Measurements from ENCODE around the gene VRK1.

DNA sequence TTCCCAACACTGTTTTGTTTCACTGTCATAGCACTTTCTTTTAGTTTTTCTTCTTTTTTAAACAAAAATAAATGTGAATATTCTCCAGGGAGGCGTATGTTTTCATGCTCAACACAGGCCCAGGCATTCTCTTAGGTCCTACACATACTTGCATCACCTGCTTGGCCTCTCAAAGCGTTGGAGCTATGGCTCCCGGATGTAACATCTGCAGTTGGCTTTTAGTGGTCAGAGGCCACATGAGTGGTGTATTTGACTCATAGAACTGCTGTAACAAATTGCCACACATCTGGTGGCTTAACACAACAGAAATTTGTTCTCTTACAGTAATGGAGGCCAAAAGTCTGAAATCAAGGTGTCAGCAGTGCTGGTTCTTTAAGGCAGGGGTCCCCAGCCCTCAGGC is 44.6 kb upstream of the VRK1 start:
- TF ChIP-seq POLR2A (IDR thresholded peaks at IDR 0.05) (no peak), EP300 (IDR thresholded peaks at IDR 0.05; ENCODE audit: low read depth) (no peak)

All from transverse colon (tissue), 1 donor.